ENCODE measurements around the gene CPM.

CPM gene

GRCh38 chr12:68932961-68933893 lies at the start of gene CPM:
CPM (minus strand) TSS chr12:68933171; CDS start chr12:68932837, 334 bp downstream.
- peak; percentile 42 for DNase-seq (ENCODE audit: low read depth)

GRCh38 chr12:68981516-68981915 lies 48.5 kb upstream of the CPM start:
- no peak for DNase-seq (ENCODE audit: low read depth)

GRCh38 chr12:68980476-68981212 lies 47.7 kb upstream of the CPM start:
- DNase-seq (ENCODE audit: low read depth): no peak

GRCh38 chr12:68978678-68979077 lies 45.7 kb upstream of the CPM start:
- DNase-seq (ENCODE audit: low read depth): no peak

- no peak for DNase-seq (ENCODE audit: low read depth)
Observed at GRCh38 chr12:68977909-68978610, 45.1 kb upstream of the CPM start.

GRCh38 chr12:68977335-68977734 lies 44.4 kb upstream of the CPM start:
- DNase-seq (ENCODE audit: low read depth): no peak

GRCh38 chr12:68976395-68976841 lies 43.4 kb upstream of the CPM start:
- no peak for DNase-seq (ENCODE audit: low read depth)

GRCh38 chr12:68975811-68976210 lies 42.8 kb upstream of the CPM start:
- DNase-seq (ENCODE audit: low read depth): no peak

- no peak for DNase-seq (ENCODE audit: low read depth)
Observed at GRCh38 chr12:68972595-68972994, 39.6 kb upstream of the CPM start.

- peak; percentile 32 for DNase-seq (ENCODE audit: low read depth)
Observed at GRCh38 chr12:68971404-68971803, 38.4 kb upstream of the CPM start.

- no peak for DNase-seq (ENCODE audit: low read depth)
Observed at GRCh38 chr12:68970951-68971350, 38.0 kb upstream of the CPM start.

- no peak for DNase-seq (ENCODE audit: low read depth)
Observed at GRCh38 chr12:68970306-68970705, 37.3 kb upstream of the CPM start.

GRCh38 chr12:68967046-68967445 lies 34.1 kb upstream of the CPM start:
- no peak for DNase-seq (ENCODE audit: low read depth)

- no peak for DNase-seq (ENCODE audit: low read depth)
Observed at GRCh38 chr12:68963856-68964745, 31.1 kb upstream of the CPM start.

- peak; percentile 45 for DNase-seq (ENCODE audit: low read depth)
Observed at GRCh38 chr12:68962877-68963855, 30.2 kb upstream of the CPM start.

- peak; percentile 37 for DNase-seq (ENCODE audit: low read depth)
Observed at GRCh38 chr12:68959891-68960464, 27.0 kb upstream of the CPM start.

GRCh38 chr12:68959143-68959858 lies 26.3 kb upstream of the CPM start:
- DNase-seq (ENCODE audit: low read depth): peak; percentile 23

- DNase-seq (ENCODE audit: low read depth): no peak
Observed at GRCh38 chr12:68958322-68958721, 25.4 kb upstream of the CPM start.

- peak; percentile 65 for DNase-seq (ENCODE audit: low read depth)
Observed at GRCh38 chr12:68957273-68957672, 24.3 kb upstream of the CPM start.
